NB4 (cell line): ENCODE data around the gene UFC1.

Experiments used
- CTCF ChIP-seq: IDR thresholded peaks from one replicate; pipeline ENCODE4 v1.5.1; 2012; ENCODE audit warnings: low read depth, low read length
- POLR2A ChIP-seq: IDR thresholded peaks from 2 replicates; pipeline ENCODE4 v1.6.1; 2011; ENCODE audit warnings: mild to moderate bottlenecking; ENCODE audit not compliant: insufficient read length; ENCODE audit errors: extremely low read depth

GRCh38 chr1:161133220-161133740 lies 20.5 kb upstream of the UFC1 start:
- no peak for TF ChIP-seq CTCF
- no peak for TF ChIP-seq POLR2A
